HEK293 (cell line): Measurements from ENCODE around the gene ZNF836.
"Not testable (repeated sequence)": the region's sequence is repeated elsewhere in the genome, so short reads cannot be mapped to it uniquely, and the experiment has no call there.

Experiments
- CTCF ChIA-PET: fragments of 350-600 bp; formaldehyde crosslinking; extraction: SDS; loops from one replicate; lab custom pipeline; 2021; ENCODE audit warnings: antibody characterized with exemption; lab: Yijun Ruan, JAX
- POLR2A ChIA-PET: fragments of 300-600 bp; formaldehyde crosslinking; extraction: SDS; loops from one replicate; lab custom pipeline; 2020; ENCODE audit warnings: antibody characterized with exemption, inconsistent platforms; lab: Yijun Ruan, JAX
- H3K27ac ChIP-seq: fragments of 200-500 bp; sonication (Bioruptor generic); 2 replicates; pipeline ENCODE4 v1.5.1; 2014; ENCODE audit warnings: low read depth, low read length, control low read depth, inconsistent platforms; ENCODE audit errors: extremely low read depth
- H3K36me3 ChIP-seq, 2 experiments: fragments of 200-500 bp in 1 of 2; sonication (Bioruptor generic) in 1 of 2; 1 replicate in 1 of 2; 2 replicates in 1 of 2; pipeline ENCODE4 v1.5.1; 2014 to 2017; ENCODE audit warnings: inconsistent platforms in 2 of 2, low read length in 2 of 2; ENCODE audit not compliant: control insufficient read depth in 2 of 2, insufficient read depth in 1 of 2
- H3K4me1 ChIP-seq: fragments of 200-500 bp; sonication (Bioruptor generic); 2 replicates; pipeline ENCODE4 v1.5.1; 2014; ENCODE audit warnings: mild to moderate bottlenecking, low read length, inconsistent platforms; ENCODE audit not compliant: control insufficient read depth, insufficient read depth
- H3K4me3 ChIP-seq: 2 replicates; pipeline ENCODE4 v1.5.1; 2011; ENCODE audit warnings: low read depth, mild to moderate bottlenecking, control low read depth, low read length, moderate library complexity
- H3K9me3 ChIP-seq: fragments of 200-500 bp; sonication (Bioruptor generic); 2 replicates; pipeline ENCODE4 v1.5.1; 2014; ENCODE audit warnings: low read depth, low read length, inconsistent platforms; ENCODE audit not compliant: control insufficient read depth, insufficient read depth
- BCL11A ChIP-seq: fragments of 450-650 bp; formaldehyde crosslinking; IDR thresholded peaks from 2 replicates; pipeline ENCODE4 v1.5.1; 2016; ENCODE audit warnings: low read depth, missing biosample characterization, missing genetic modification characterization
- BCL6B ChIP-seq: fragments of 450-650 bp; formaldehyde crosslinking; IDR thresholded peaks from 2 replicates; pipeline ENCODE4 v1.5.1; 2017; ENCODE audit warnings: missing biosample characterization, missing genetic modification characterization
- GFI1B ChIP-seq: fragments of 450-650 bp; formaldehyde crosslinking; IDR thresholded peaks from 2 replicates; pipeline ENCODE4 v1.5.1; 2016; ENCODE audit warnings: missing biosample characterization, missing genetic modification characterization
- KLF16 ChIP-seq: fragments of 450-650 bp; formaldehyde crosslinking; IDR thresholded peaks from 2 replicates; pipeline ENCODE4 v1.5.1; 2017; ENCODE audit warnings: missing biosample characterization, missing genetic modification characterization
- MZF1 ChIP-seq: fragments of 450-650 bp; formaldehyde crosslinking; IDR thresholded peaks from 2 replicates; pipeline ENCODE4 v1.5.1; 2017; ENCODE audit warnings: missing biosample characterization, missing genetic modification characterization, borderline replicate concordance
- RBAK ChIP-seq: fragments of 450-650 bp; formaldehyde crosslinking; IDR thresholded peaks from 2 replicates; pipeline ENCODE4 v1.5.1; 2016; ENCODE audit warnings: missing biosample characterization, missing genetic modification characterization
- REPIN1 ChIP-seq: fragments of 450-650 bp; formaldehyde crosslinking; IDR thresholded peaks from 2 replicates; pipeline ENCODE4 v1.5.1; 2017; ENCODE audit warnings: missing biosample characterization, missing genetic modification characterization, low read depth
- TSHZ1 ChIP-seq: fragments of 450-650 bp; formaldehyde crosslinking; IDR thresholded peaks from 2 replicates; pipeline ENCODE4 v1.5.1; 2016; ENCODE audit warnings: missing biosample characterization, missing genetic modification characterization, borderline replicate concordance
- YY1 ChIP-seq: fragments of 450-650 bp; formaldehyde crosslinking; IDR thresholded peaks from 2 replicates; pipeline ENCODE4 v1.5.1; 2018; ENCODE audit warnings: missing biosample characterization, missing genetic modification characterization
- YY2 ChIP-seq: fragments of 450-650 bp; formaldehyde crosslinking; IDR thresholded peaks from 2 replicates; pipeline ENCODE4 v1.5.1; 2016; ENCODE audit warnings: missing biosample characterization, missing genetic modification characterization
- ZBTB17 ChIP-seq: fragments of 450-650 bp; formaldehyde crosslinking; IDR thresholded peaks from 2 replicates; pipeline ENCODE4 v1.5.1; 2016; ENCODE audit warnings: missing biosample characterization, missing genetic modification characterization
- ZFP3 ChIP-seq: fragments of 450-650 bp; formaldehyde crosslinking; IDR thresholded peaks from 2 replicates; pipeline ENCODE4 v1.5.1; 2016; ENCODE audit warnings: low read depth, missing biosample characterization, missing genetic modification characterization
- ZIC2 ChIP-seq: fragments of 450-650 bp; formaldehyde crosslinking; IDR thresholded peaks from 2 replicates; pipeline ENCODE4 v1.5.1; 2016; ENCODE audit warnings: missing biosample characterization, missing genetic modification characterization
- ZNF114 ChIP-seq: fragments of 450-650 bp; formaldehyde crosslinking; IDR thresholded peaks from 2 replicates; pipeline ENCODE4 v1.5.0; 2017; ENCODE audit warnings: missing biosample characterization, missing genetic modification characterization
- ZNF155 ChIP-seq: fragments of 450-650 bp; formaldehyde crosslinking; IDR thresholded peaks from 2 replicates; pipeline ENCODE4 v1.5.1; 2016; ENCODE audit warnings: missing biosample characterization, missing genetic modification characterization
- ZNF324 ChIP-seq: fragments of 450-650 bp; formaldehyde crosslinking; IDR thresholded peaks from 2 replicates; pipeline ENCODE4 v1.5.1; 2016; ENCODE audit warnings: missing biosample characterization, missing genetic modification characterization
- ZNF404 ChIP-seq: fragments of 450-650 bp; formaldehyde crosslinking; IDR thresholded peaks from 2 replicates; pipeline ENCODE4 v1.5.1; 2017; ENCODE audit warnings: missing biosample characterization, missing genetic modification characterization
- ZNF473 ChIP-seq: fragments of 450-650 bp; formaldehyde crosslinking; IDR thresholded peaks from 2 replicates; pipeline ENCODE4 v1.5.1; 2017; ENCODE audit warnings: missing biosample characterization, missing genetic modification characterization
- ZNF530 ChIP-seq: fragments of 450-650 bp; formaldehyde crosslinking; IDR thresholded peaks from 2 replicates; pipeline ENCODE4 v1.5.1; 2016; ENCODE audit warnings: low read depth, missing biosample characterization, missing genetic modification characterization
- ZNF560 ChIP-seq: fragments of 450-650 bp; formaldehyde crosslinking; IDR thresholded peaks from 2 replicates; pipeline ENCODE4 v1.5.1; 2017; ENCODE audit warnings: missing biosample characterization, missing genetic modification characterization, borderline replicate concordance
- ZNF677 ChIP-seq: fragments of 450-650 bp; IDR thresholded peaks from 2 replicates; pipeline ENCODE4 v1.5.0; 2018; ENCODE audit warnings: missing biosample characterization, mild to moderate bottlenecking, missing genetic modification characterization, moderate library complexity
- ZNF704 ChIP-seq: fragments of 450-650 bp; formaldehyde crosslinking; IDR thresholded peaks from 2 replicates; pipeline ENCODE4 v1.5.1; 2016; ENCODE audit warnings: missing biosample characterization, missing genetic modification characterization
- ZNF776 ChIP-seq: fragments of 450-650 bp; formaldehyde crosslinking; IDR thresholded peaks from 2 replicates; pipeline ENCODE4 v1.5.0; 2017; ENCODE audit warnings: missing biosample characterization, missing genetic modification characterization, borderline replicate concordance

Gene ZNF836

GRCh38 chr19:52211926-52212571 is 40.6 kb upstream of the ZNF836 start:
- peaks cover 88 to 95% of the 10 kb centered on the region in 2 experiments for H3K36me3 ChIP-seq
- H3K9me3 ChIP-seq, result no peaks in the 10 kb centered on the region
- no peak overlapping the region for H3K27ac ChIP-seq
- POLR2A ChIA-PET, result interaction anchor here (2.6 kb wide), 1 partner anchor 22 kb away, joined by 14 read pairs; the partner anchor contains the start of gene PPP2R1A
- TF ChIP-seq ZNF114 (tag by site-specific recombination) (no peak), ZNF324 (no peak), ZIC2 (tag by site-specific recombination) (no peak), ZBTB17 (no peak), MZF1 (tag by site-specific recombination) (no peak), ZFP3 (tag by site-specific recombination) (no peak), BCL6B (tag by site-specific recombination) (no peak), ZNF677 (tag by site-specific recombination) (no peak)
- no peaks in the 10 kb centered on the region for H3K4me1 ChIP-seq
- H3K4me3 ChIP-seq, result no peak overlapping the region
- CTCF ChIA-PET, result interaction anchor here (0.7 kb wide), 1 partner anchor 73 kb away, joined by 3 read pairs; the partner anchor contains the start of gene ZNF616

GRCh38 chr19:52211203-52211602 is 39.8 kb upstream of the ZNF836 start:
- H3K9me3 ChIP-seq, result no peaks in the 10 kb centered on the region
- ChIA-PET POLR2A (interaction anchor here (2.6 kb wide), 1 partner anchor 22 kb away, joined by 14 read pairs; the partner anchor contains the start of gene PPP2R1A), CTCF (no interaction called here)
- peaks cover 84 to 95% of the 10 kb centered on the region in 2 experiments for H3K36me3 ChIP-seq
- H3K4me1 ChIP-seq, result no peaks in the 10 kb centered on the region
- H3K27ac ChIP-seq, result no peak overlapping the region
- no peak overlapping the region for H3K4me3 ChIP-seq
- TF ChIP-seq ZNF404 (tag by site-specific recombination) (no peak), ZNF776 (no peak), BCL11A (tag by site-specific recombination) (no peak), ZNF530 (tag by site-specific recombination) (no peak)

- TF ChIP-seq REPIN1 (tag by site-specific recombination) (no peak), ZNF560 (no peak), GFI1B (tag by site-specific recombination) (no peak), YY2 (tag by site-specific recombination) (no peak), ZNF704 (tag by site-specific recombination) (no peak), ZNF473 (tag by site-specific recombination) (no peak), YY1 (tag by site-specific recombination) (no peak), KLF16 (tag by site-specific recombination) (no peak), ZNF530 (tag by site-specific recombination) (no peak), TSHZ1 (tag by site-specific recombination) (no peak), RBAK (no peak), ZNF155 (tag by site-specific recombination) (no peak)
- H3K27ac ChIP-seq, result no peak overlapping the region
- CTCF ChIA-PET, result no interaction called here
Measured at GRCh38 chr19:52206481-52206880, 35.1 kb upstream of the ZNF836 start.

GRCh38 chr19:52200755-52201391 is 29.5 kb upstream of the ZNF836 start:
- POLR2A ChIA-PET, result interaction anchor here (0.5 to 4.4 kb wide), 2 partner anchors 9 to 12 kb away, joined by 3 to 25 read pairs; partner anchors contain the start of gene PPP2R1A
- H3K4me1 ChIP-seq, H3K27ac ChIP-seq, H3K4me3 ChIP-seq, CTCF ChIA-PET, H3K9me3 ChIP-seq: not testable (repeated sequence)
- H3K36me3 ChIP-seq, result peaks cover 52 to 96% of the 10 kb centered on the region in 2 experiments

More at GRCh38 chr19:52206481-52206880, 35.1 kb upstream of the ZNF836 start:
- H3K9me3 ChIP-seq, result no peaks in the 10 kb centered on the region
- POLR2A ChIA-PET, result interaction anchor here (1.3 kb wide), 1 partner anchor 17 kb away, joined by 4 read pairs; no protein-coding TSS in a partner anchor
- H3K36me3 ChIP-seq, result peaks cover 83 to 95% of the 10 kb centered on the region in 2 experiments
- no peaks in the 10 kb centered on the region for H3K4me1 ChIP-seq
- no peak overlapping the region for H3K4me3 ChIP-seq
